ENCODE data around the gene PANX2.

The PANX2 gene

GRCh38 chr22:50218996-50219727 lies 48.6 kb downstream of the PANX2 start:
- TF ChIP-seq CTCF (IDR thresholded peaks at IDR 0.05; ENCODE audit: low read depth, low read length) = no peak
- TF ChIP-seq MAX (IDR thresholded peaks at IDR 0.05; ENCODE audit: low read depth, low read length) = peak; percentile 89
- TF ChIP-seq POLR2A (IDR thresholded peaks at IDR 0.05; ENCODE audit: extremely low read depth, insufficient read length) = no peak
- TF ChIP-seq MYC (IDR thresholded peaks at IDR 0.05; ENCODE audit: low read depth, low read length) = no peak; the same call in 1 of the 2 replicates
- H3K4me3 ChIP-seq (ENCODE audit: low read depth, low read length) = no peak overlapping the region
- DNase-seq (ENCODE audit: low read depth) = peak; percentile 43

GRCh38 chr22:50219800-50220602 lies 49.5 kb downstream of the PANX2 start:
- no peak overlapping the region for H3K4me3 ChIP-seq (ENCODE audit: low read depth, low read length)
- no peak for DNase-seq (ENCODE audit: low read depth)
- no peak for TF ChIP-seq MAX (IDR thresholded peaks at IDR 0.05; ENCODE audit: low read depth, low read length)
- TF ChIP-seq CTCF (IDR thresholded peaks at IDR 0.05; ENCODE audit: low read depth, low read length) = no peak
- no peak for TF ChIP-seq MYC (IDR thresholded peaks at IDR 0.05; ENCODE audit: low read depth, low read length)
- TF ChIP-seq POLR2A (IDR thresholded peaks at IDR 0.05; ENCODE audit: extremely low read depth, insufficient read length) = no peak

- TF ChIP-seq MAX (IDR thresholded peaks at IDR 0.05; ENCODE audit: low read depth, low read length) (no peak), POLR2A (IDR thresholded peaks at IDR 0.05; ENCODE audit: extremely low read depth, insufficient read length) (no peak), CTCF (IDR thresholded peaks at IDR 0.05; ENCODE audit: low read depth, low read length) (no peak), MYC (IDR thresholded peaks at IDR 0.05; ENCODE audit: low read depth, low read length) (no peak)
- DNase-seq (ENCODE audit: low read depth) = no peak
- H3K4me3 ChIP-seq (ENCODE audit: low read depth, low read length) = no peak overlapping the region
Measured at GRCh38 chr22:50220603-50221409, 50.3 kb downstream of the PANX2 start.

GRCh38 chr22:50221410-50222300 lies 51.1 kb downstream of the PANX2 start:
- no peak for DNase-seq (ENCODE audit: low read depth)
- TF ChIP-seq MYC (IDR thresholded peaks at IDR 0.05; ENCODE audit: low read depth, low read length) (no peak), POLR2A (IDR thresholded peaks at IDR 0.05; ENCODE audit: extremely low read depth, insufficient read length) (no peak), CTCF (IDR thresholded peaks at IDR 0.05; ENCODE audit: low read depth, low read length) (no peak)
- no peak overlapping the region for H3K4me3 ChIP-seq (ENCODE audit: low read depth, low read length)

GRCh38 chr22:50222508-50222907 lies 52.0 kb downstream of the PANX2 start:
- TF ChIP-seq POLR2A (IDR thresholded peaks at IDR 0.05; ENCODE audit: extremely low read depth, insufficient read length) (no peak), MAX (IDR thresholded peaks at IDR 0.05; ENCODE audit: low read depth, low read length) (no peak), MYC (IDR thresholded peaks at IDR 0.05; ENCODE audit: low read depth, low read length) (no peak), CTCF (IDR thresholded peaks at IDR 0.05; ENCODE audit: low read depth, low read length) (no peak)
- no peak for DNase-seq (ENCODE audit: low read depth)

More at GRCh38 chr22:50222508-50222907, 52.0 kb downstream of the PANX2 start:
- H3K4me3 ChIP-seq (ENCODE audit: low read depth, low read length) = no peak overlapping the region
